ENCODE data around the gene HTR3E.
"Not testable (repeated sequence)": the region's sequence is repeated elsewhere in the genome, so short reads cannot be mapped to it uniquely, and the experiment has no call there.

The HTR3E gene

DNA sequence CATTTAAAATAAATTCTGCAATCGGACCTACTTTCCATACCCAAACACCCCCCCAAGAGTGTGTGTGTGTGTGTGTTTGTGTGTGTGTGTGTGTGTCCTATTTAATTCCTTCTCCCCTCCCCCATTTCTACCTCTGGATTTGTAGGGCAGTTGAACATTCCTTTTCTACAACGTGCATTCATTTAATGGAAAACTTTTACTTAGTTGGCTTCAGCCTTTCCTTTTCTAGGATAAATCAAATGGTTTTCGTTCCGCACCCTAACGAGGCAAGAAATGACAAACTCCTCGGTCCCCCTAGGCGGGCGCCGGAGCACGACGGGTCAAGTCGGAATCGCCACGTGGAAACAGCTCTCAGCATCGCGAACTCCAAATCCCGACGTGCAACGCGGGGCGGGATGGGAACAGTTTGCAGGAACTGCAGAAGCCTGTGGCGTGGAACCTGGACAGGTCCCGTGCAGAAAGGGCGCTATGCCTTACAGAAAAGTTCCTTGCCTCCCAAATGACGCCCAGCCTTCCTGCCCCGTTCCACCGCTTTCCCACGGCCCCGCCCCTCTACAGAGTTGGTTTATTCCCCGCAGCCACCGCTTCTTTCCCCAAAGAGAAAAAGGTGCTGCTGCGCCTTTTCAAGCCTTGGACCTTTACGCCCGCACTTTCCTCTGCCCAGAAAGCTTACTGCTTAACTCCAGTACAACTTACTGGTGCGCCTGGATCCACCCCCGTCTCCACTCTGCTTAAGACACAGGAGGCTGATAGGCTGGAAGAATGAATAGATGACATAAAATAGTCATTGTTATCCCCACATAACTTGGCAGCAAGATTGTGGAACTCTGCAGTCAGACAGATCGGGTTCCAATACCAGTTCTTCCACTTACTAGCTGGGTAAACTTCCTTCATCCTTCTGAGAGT lies 37.2 kb downstream of the HTR3E start:
- H3K36me3 Mint-ChIP-seq, result peaks cover 4% of the 10 kb centered on the region
- H3K27me3 Mint-ChIP-seq, result no peaks in the 10 kb centered on the region
- H3K4me1 Mint-ChIP-seq, result peaks cover 28% of the 10 kb centered on the region
- H3K9me3 Mint-ChIP-seq, result no peaks in the 10 kb centered on the region
- DNase-seq (ENCODE audit: low spot score in 2 of 2) (no peak), ATAC-seq (ENCODE audit: low read depth) (no peak)
- H3K27ac Mint-ChIP-seq, result peak overlapping the region; percentile 90
- peak overlapping the region; percentile 91 for H3K4me3 Mint-ChIP-seq

DNA sequence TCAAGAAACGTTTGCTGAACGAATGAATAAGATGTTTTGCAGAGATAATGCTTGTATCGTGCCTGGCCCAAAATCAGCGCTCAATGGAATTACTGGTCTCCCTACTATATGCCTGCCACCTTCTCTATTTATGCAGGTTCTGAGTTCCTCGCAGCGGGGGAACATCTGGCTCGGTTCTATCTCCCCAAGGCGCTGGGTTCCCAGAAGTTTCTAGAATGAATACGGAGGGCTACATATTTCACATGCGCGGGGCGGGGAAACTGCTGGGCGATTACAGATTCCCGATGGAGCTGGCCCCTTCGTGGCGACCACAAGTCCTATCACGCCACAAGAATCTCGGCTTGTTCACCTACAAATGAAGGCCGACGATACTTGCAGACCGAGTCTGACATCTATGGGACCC lies 37.9 kb downstream of the HTR3E start:
- Mint-ChIP-seq H3K4me3 (peak overlapping the region; percentile 91), H3K9me3 (no peaks in the 10 kb centered on the region), H3K36me3 (peaks cover 4% of the 10 kb centered on the region), H3K4me1 (peaks cover 28% of the 10 kb centered on the region), H3K27me3 (no peaks in the 10 kb centered on the region), H3K27ac (peak overlapping the region; percentile 90)
- peak; percentile 18 for ATAC-seq (ENCODE audit: low read depth)
- DNase-seq (ENCODE audit: low spot score in 2 of 2), result no peak

DNA sequence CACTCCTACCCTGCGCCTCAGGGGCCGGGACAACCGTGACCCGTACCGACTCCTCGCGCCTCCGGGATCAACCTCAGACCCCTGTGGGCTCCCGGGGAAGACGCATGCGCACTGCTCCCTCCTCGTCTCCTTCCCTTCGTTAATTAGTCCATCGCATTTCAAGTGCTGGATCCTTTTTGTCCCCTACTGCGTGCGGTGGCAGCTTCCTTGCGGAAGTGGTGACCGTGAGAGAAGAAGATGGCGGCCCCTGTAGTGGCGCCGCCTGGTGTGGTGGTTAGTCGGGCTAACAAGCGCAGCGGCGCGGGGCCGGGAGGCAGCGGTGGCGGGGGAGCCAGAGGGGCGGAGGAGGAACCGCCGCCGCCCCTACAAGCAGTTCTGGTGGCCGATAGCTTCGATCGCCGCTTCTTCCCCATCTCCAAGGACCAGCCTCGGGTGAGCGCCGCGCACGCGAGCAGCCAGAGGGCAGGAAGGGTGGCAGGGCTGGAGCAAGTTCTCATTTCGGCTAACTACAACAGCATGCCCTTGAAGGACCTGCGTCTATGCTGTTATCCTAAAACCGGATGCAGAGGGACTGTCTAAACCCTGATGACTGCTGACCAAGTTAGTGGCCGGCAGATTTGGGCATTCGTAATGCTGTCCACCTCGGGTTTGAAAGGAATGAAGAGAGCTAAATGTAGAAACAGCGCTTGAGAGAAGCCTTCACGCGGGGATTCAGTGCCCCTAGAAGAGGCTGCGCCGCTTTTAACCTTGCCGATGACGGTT lies 38.5 kb downstream of the HTR3E start, which contains the start of gene EIF2B5:
Gene EIF2B5, plus strand, starts transcription at position 210 of the 762 bp plus-strand sequence. Its CDS starts 28 bp downstream, at position 238.
- Mint-ChIP-seq H3K27ac (peak within 1 kb of the TSS; percentile 90), H3K4me3 (peak within 1 kb of the TSS; percentile 91), H3K27me3 (no peaks in the 10 kb centered on the region), H3K9me3 (no peaks in the 10 kb centered on the region), H3K36me3 (peaks cover 6% of the 10 kb centered on the region), H3K4me1 (peaks cover 28% of the 10 kb centered on the region)
- ATAC-seq (ENCODE audit: low read depth) (peak; percentile 89), DNase-seq (ENCODE audit: low spot score in 2 of 2) (peak; percentile 65 to 78)

DNA sequence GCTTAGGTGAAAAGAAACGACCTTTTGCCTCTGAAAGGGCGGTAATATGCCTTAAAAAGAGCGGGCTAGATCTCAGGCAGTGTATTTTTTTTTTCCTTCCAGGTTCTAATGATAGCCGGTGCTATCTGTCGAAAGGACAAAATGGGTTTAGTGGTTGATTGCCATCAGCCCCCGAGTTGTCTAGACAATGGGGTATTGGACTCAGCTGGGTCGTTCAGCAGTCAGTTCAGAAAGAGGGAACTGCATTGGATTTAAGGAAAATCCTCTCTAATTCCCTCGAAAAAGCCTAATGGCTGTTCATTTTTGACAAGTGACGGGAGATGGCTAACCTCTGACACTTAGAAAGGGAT lies 39.0 kb downstream of the HTR3E start:
- Mint-ChIP-seq H3K27me3 (no peaks in the 10 kb centered on the region), H3K27ac (peak overlapping the region; percentile 90), H3K36me3 (peaks cover 9% of the 10 kb centered on the region), H3K4me3 (peak overlapping the region; percentile 91), H3K9me3 (no peaks in the 10 kb centered on the region), H3K4me1 (peaks cover 28% of the 10 kb centered on the region)
- DNase-seq (ENCODE audit: low spot score in 2 of 2) (no peak), ATAC-seq (ENCODE audit: low read depth) (no peak)

DNA sequence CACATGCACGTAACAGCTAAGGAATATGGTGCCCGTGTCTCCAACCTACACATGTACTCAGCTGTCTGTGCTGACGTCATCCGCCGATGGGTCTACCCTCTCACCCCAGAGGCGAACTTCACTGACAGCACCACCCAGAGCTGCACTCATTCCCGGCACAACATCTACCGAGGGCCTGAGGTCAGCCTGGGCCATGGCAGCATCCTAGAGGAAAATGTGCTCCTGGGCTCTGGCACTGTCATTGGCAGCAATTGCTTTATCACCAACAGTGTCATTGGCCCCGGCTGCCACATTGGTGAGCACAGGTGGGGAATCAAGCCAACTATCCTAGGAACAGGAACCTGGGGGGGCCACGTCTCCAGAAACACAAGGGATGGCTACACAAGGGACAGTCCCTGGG lies 43.6 kb downstream of the HTR3E start:
- H3K9me3 Mint-ChIP-seq, result no peaks in the 10 kb centered on the region
- peaks cover 26% of the 10 kb centered on the region for H3K36me3 Mint-ChIP-seq
- no peak overlapping the region for H3K27ac Mint-ChIP-seq
- H3K4me3 Mint-ChIP-seq, result no peak overlapping the region
- H3K27me3 Mint-ChIP-seq, result no peaks in the 10 kb centered on the region
- ATAC-seq (ENCODE audit: low read depth) (no peak), DNase-seq (ENCODE audit: low spot score in 2 of 2) (no peak)
- peaks cover 22% of the 10 kb centered on the region for H3K4me1 Mint-ChIP-seq

DNA sequence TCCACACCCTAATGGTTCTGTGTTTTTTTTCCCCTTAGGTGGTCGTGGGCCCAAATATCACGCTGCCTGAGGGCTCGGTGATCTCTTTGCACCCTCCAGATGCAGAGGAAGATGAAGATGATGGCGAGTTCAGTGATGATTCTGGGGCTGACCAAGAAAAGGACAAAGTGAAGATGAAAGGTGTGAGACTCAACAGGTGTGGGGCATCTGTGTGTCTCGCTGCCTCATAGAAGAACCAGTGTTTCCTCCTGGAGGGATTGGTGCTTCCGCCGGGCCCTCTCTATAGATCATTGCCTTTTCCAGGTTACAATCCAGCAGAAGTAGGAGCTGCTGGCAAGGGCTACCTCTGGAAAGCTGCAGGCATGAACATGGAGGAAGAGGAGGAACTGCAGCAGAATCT lies 45.3 kb downstream of the HTR3E start:
- Mint-ChIP-seq H3K27me3 (no peaks in the 10 kb centered on the region), H3K9me3 (no peaks in the 10 kb centered on the region), H3K36me3 (peaks cover 26% of the 10 kb centered on the region), H3K4me1 (peaks cover 6% of the 10 kb centered on the region), H3K4me3 (no peak overlapping the region), H3K27ac (no peak overlapping the region)
- ATAC-seq (ENCODE audit: low read depth), result no peak
- DNase-seq (ENCODE audit: low spot score in 2 of 2), result no peak

DNA sequence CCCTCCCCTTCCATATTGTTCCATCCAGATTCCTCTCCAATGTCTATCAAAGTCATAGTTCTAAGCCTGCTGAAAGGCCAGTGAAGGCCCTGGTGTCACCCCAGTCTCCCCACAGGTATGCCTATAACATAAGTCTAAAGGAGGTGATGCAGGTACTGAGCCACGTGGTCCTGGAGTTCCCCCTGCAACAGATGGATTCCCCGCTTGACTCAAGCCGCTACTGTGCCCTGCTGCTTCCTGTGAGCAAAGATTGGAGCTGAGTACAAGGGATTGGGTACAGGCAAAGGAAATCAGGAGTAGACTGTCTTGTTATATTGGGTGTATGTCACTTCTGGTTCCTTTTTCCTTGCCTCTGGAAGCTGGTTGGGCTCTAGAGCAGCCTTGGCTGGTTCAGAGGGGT lies 46.5 kb downstream of the HTR3E start:
- ATAC-seq (ENCODE audit: low read depth) (peak; percentile 53), DNase-seq (ENCODE audit: low spot score in 2 of 2) (no peak)
- Mint-ChIP-seq H3K4me3 (no peak overlapping the region), H3K27me3 (no peaks in the 10 kb centered on the region), H3K36me3 (peaks cover 21% of the 10 kb centered on the region), H3K9me3 (no peaks in the 10 kb centered on the region), H3K4me1 (peaks cover 2% of the 10 kb centered on the region), H3K27ac (no peak overlapping the region)

DNA sequence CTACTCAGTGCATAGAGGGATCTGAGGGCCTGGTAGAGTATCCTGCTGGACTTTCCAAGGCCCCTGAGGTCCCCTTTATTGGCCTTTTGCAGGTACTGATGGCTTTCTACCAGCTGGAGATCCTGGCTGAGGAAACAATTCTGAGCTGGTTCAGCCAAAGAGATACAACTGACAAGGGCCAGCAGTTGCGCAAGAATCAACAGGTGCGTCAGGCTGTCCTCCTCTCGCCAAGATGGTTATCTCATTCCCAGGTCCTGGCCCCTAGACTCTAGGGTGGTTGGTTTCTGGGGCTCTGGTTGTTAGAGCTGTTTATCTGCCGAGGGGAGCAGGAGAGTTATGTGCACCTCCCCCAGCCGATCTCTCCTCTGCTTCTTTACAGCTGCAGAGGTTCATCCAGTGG lies 47.6 kb downstream of the HTR3E start:
- ATAC-seq (ENCODE audit: low read depth) (no peak), DNase-seq (ENCODE audit: low spot score in 2 of 2) (no peak)
- Mint-ChIP-seq H3K9me3 (no peaks in the 10 kb centered on the region), H3K27me3 (no peaks in the 10 kb centered on the region), H3K27ac (no peak overlapping the region), H3K36me3 (peaks cover 21% of the 10 kb centered on the region), H3K4me3 (no peak overlapping the region), H3K4me1 (peaks cover 2% of the 10 kb centered on the region)

DNA sequence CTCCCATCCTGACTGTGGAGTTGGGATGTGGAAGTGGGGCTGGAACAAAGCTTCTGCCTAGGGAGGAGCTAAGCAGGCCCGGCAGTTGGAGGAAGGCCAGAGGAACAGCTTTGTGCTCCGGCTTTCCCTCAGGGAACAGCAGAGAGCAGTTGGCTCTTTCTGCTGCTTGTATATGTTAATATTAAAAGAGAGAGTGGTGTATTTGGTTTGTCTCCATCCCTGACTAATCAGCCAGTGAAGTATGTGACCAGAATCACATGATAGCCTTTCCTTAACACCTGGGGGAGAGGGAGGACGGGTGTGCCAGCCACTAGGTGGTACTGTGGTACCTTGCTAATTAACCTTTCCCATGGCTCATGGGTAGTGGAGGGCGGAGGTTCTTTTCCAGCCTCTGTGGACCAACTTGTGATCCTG lies 48.3 kb downstream of the HTR3E start:
- Mint-ChIP-seq H3K9me3 (no peaks in the 10 kb centered on the region), H3K4me1 (peaks cover 2% of the 10 kb centered on the region), H3K27ac (no peak overlapping the region), H3K27me3 (no peaks in the 10 kb centered on the region), H3K36me3 (peaks cover 21% of the 10 kb centered on the region), H3K4me3 (no peak overlapping the region)
- DNase-seq (ENCODE audit: low spot score in 2 of 2) (peak in 1 of 2 donors; percentile 25), ATAC-seq (ENCODE audit: low read depth) (peak; percentile 91)

DNA sequence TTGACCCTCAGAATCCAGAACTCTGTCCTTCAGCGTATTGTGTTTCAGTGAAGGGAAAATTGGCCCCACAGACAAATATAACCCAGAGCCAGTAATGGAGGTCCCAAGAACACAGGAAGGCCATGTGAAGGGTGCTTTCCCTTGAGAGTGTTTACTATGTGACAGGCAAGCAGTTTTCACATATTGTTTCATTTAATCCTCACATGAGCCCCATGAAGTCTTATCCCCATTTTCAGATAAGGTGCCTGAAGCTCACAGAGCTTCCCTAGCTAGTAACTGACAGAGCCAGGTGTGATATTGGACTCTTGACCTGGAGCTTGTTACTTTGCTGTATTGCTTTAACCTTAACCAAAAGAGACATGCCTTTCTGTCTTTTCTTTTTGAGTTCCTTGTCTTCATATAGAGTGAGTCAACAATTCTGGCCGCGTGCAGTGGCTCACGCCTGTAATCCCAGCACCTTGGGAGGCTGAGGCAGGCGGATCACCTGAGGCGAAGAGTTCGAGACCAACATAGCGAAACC lies 48.9 kb downstream of the HTR3E start:
- Mint-ChIP-seq H3K36me3 (peaks cover 16% of the 10 kb centered on the region), H3K4me3 (no peak overlapping the region), H3K9me3 (no peaks in the 10 kb centered on the region), H3K4me1 (peaks cover 2% of the 10 kb centered on the region), H3K27me3 (no peaks in the 10 kb centered on the region), H3K27ac (no peak overlapping the region)
- ATAC-seq (ENCODE audit: low read depth) (no peak), DNase-seq (ENCODE audit: low spot score in 2 of 2) (no peak)

DNA sequence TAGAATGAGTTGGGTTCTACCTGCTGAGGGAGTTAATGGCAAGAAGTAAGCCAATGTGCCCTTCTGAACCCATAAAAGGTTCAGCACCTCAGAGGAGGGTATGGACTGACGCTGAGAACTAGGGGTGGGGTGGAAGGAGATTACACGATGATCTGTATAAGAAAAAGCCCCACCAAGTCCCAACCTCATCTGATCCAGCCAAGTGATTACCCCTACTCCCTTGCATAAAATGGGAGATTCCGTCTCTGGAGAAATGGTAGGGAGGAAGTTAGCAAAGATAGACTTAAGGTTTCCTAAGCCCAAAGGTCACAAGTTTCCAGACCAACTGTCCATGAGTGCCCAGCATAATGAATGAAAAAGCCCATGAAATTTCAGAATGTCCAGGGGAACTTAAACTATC lies 51.2 kb downstream of the HTR3E start:
- Mint-ChIP-seq H3K4me1 (peaks cover 2% of the 10 kb centered on the region), H3K36me3 (peaks cover 5% of the 10 kb centered on the region), H3K9me3 (no peaks in the 10 kb centered on the region), H3K27me3 (no peaks in the 10 kb centered on the region), H3K27ac (no peak overlapping the region), H3K4me3 (no peak overlapping the region)
- no peak for DNase-seq (ENCODE audit: low spot score in 2 of 2)
- ATAC-seq (ENCODE audit: low read depth), result no peak

DNA sequence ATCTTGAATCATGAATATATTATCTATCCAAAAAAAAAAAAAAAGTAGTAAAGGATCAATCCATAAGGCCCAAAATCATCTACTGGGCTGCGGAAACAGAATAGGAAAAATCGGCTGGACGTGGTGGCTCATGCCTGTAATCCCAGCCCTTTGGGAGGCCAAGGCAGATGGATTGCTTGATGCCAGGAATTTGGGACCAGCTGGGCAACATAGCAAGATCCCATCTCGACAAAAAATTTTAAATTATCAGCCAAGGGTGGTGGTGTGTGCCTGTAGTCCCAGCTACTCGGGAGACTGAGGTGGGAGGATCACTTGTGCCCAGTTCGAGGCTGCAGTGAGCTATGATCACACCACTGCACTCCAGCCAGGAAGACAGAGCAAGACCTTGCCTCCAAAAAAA lies 52.3 kb downstream of the HTR3E start:
- Mint-ChIP-seq H3K4me1 (peaks cover 2% of the 10 kb centered on the region), H3K4me3 (no peak overlapping the region), H3K9me3 (no peaks in the 10 kb centered on the region), H3K27ac (no peak overlapping the region), H3K36me3 (peaks cover 2% of the 10 kb centered on the region), H3K27me3 (no peaks in the 10 kb centered on the region)
- DNase-seq (ENCODE audit: low spot score in 2 of 2) (no peak), ATAC-seq (ENCODE audit: low read depth) (no peak)

DNA sequence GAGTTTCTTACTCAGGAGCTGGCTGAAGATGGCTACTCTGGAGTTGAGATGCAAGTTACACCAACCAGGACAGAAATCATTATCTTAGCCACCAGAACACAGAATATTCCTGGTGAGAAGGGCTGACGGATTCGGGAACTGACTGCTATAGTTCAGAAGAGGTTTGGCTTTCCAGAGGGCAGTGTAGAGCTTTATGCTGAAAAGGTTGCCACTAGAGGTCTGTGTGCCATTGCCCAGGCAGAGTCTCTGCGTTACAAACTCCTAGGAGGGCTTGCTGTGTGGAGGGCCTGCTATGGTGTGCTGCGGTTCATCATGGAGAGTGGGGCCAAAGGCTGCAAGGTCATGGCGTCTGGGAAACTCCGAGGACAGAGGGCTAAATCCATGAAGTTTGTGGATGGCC lies 52.9 kb downstream of the HTR3E start:
- not testable (repeated sequence) for DNase-seq (ENCODE audit: low spot score in 2 of 2); H3K27ac Mint-ChIP-seq; ATAC-seq (ENCODE audit: low read depth); H3K9me3 Mint-ChIP-seq; H3K4me1 Mint-ChIP-seq; H3K36me3 Mint-ChIP-seq; H3K4me3 Mint-ChIP-seq; H3K27me3 Mint-ChIP-seq

All from memory B cell (primary cell).